Left colon (tissue), 2 donors: ENCODE results near the gene TBC1D1. TPM values are rescaled to one million over a fixed set of nuclear protein-coding genes. Genes with fewer than 3 reads are reported as not detected.
"Not testable (repeated sequence)": the region's sequence is repeated elsewhere in the genome, so short reads cannot be mapped to it uniquely, and the experiment has no call there.

Experiments
- ATAC-seq: fragments of 200-7000 bp; cut with Tn5 transposase; one replicate; pipeline ENCODE4 v1.9.1; 2020; ENCODE audit warnings: mild to moderate bottlenecking, moderate library complexity
- DNase-seq, 2 donors: peaks; one replicate each; pipeline ENCODE4 v3.0.0-alpha.2; 2020
- intact Hi-C, 2 donors: fragments of 100-400 bp; cut with DNase I in 1 of 2; cut with micrococcal nuclease in 1 of 2; formaldehyde crosslinking; loops; one replicate each; pipeline versions ENCODE4 v1.11.2 to v1.14.0; 2022; cut with DNase I, micrococcal nuclease
- total RNA-seq, 2 donors: library from RNA; stranded (reverse); fragmentation: NEBNext Ultra II Directional; extraction: Animal tissue kit (Norgen Biotek cat#: 25700); gene quantifications; one replicate each; pipeline ENCODE4 v1.2.1, GENCODE V29; 2021
- donor health status: DM: no; HTN: no; CAD: no.
- donor health status: DM: yes; HTN: yes; CAD: no.

Gene TBC1D1
- total RNA-seq, 2 donors from 2014 or later: 51.5 to 96.3 TPM

DNA sequence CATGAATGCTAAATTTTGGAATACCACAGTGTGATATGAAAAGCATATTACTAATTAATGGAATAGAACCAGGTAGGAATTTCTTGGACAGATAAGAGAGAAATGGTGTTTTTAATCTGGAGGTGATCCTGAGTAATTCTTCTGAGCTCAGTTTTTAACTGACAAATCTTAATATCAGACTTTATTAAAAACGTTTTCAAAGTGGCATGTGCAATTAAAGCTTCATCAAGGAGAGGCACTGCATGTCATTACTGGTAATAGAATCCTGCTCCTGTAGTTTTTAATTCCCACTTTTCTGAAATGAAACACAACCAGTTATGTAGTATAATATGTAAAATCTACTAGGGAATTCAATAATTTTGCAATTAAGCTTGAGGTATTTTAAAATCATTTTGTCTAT, 62.3 kb downstream of the TBC1D1 start:
- intact Hi-C loops: no loop called here
- no peak for ATAC-seq
- no peak for DNase-seq

DNA sequence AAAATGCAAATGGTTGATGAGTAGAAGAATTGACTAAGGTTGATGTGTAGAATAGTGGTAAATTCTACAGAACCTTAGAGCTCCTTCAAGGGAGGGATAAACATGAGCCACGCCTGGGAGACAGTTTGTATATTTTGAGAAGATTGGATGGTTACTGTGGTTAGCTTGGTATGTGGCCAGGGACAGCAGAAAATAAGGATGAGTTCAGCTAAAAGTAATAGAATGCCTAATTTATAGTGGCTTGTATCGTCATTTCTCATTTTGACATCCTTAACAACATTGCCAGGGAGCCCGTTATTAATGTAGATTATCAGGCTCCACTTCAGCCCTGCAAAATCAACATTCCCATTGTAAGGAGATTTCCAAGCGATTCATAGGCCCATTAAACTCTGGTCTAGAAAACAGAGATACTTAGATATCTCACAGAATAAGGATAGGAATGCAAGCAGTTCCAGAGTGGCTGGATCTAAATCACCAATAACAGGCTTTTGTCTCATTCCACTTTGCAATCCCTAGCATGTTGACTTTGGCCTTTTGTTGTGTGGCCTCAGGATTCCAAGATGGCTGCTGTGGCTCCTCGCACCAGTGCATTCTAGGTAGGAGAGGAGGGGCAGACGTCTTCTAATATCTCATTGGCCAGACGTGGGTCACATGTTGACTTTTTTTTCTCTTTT, 62.9 kb downstream of the TBC1D1 start:
- intact Hi-C loops: no loop called here
- DNase-seq (no peak), ATAC-seq (no peak)

DNA sequence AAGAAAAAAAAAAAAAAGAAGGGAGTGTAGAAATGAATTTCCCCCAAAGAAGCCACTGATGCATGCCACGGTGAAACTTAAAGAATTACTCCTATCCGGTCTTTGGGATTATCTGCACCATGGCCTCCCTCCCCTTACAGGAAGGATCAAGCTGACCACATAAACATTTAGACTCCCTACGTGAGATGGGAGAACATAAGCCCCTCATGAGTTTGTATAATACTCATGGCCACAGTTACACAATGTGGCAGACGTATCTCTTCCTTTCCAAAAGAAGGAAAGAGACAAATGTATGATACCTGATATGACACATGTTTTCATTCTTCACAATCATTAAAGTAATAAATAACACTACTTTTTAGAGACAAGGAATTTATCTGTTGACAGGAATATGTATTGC, 66.1 kb downstream of the TBC1D1 start:
- DNase-seq (no peak), ATAC-seq (no peak)
- intact Hi-C loops: no loop called here

DNA sequence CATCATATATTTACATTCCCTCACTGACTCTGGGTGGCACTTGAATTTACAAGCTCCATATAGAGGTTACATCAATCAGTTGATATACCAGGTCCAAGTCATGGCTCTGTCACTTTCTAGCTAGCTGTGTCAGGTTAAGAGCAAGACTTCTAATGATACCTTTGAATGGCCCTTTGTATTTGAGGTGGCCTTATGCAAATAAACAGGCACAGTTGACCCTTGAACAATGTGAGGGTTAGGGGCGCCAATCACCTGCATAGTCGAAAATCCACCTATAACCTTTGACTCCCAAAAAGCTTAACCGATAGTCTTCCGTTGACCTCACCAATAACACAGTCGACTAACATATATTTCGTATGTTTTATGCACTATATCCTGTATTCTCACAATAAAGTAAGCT, 68.0 kb downstream of the TBC1D1 start:
- ATAC-seq (no peak), DNase-seq (no peak)
- intact Hi-C loops: no loop called here

DNA sequence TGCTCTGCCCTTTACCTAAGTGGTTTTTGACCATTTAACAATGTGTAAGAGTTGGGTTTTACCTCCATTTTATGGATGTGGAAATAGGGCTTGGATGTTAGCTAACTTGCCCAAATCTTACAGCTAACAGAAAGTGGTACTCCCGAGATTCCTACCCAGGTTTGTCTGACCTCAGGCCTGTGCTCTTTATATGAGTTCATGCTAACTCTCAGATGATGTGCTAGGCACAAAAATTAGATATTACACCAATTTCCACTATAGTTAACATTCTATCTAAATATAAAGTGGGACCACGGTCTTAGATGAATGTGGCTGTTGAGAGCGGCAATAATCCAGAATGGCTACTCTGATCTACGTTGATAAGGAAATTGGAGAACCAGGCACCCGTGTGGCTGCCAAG, 69.2 kb downstream of the TBC1D1 start, which contains the start of gene PTTG2:
Gene PTTG2 (plus strand): TSS at position 301 of the 400 bp plus-strand sequence. CDS start 37 bp downstream, at position 338.
- ATAC-seq: no peak
- intact Hi-C loops: no loop called here
- DNase-seq: no peak

DNA sequence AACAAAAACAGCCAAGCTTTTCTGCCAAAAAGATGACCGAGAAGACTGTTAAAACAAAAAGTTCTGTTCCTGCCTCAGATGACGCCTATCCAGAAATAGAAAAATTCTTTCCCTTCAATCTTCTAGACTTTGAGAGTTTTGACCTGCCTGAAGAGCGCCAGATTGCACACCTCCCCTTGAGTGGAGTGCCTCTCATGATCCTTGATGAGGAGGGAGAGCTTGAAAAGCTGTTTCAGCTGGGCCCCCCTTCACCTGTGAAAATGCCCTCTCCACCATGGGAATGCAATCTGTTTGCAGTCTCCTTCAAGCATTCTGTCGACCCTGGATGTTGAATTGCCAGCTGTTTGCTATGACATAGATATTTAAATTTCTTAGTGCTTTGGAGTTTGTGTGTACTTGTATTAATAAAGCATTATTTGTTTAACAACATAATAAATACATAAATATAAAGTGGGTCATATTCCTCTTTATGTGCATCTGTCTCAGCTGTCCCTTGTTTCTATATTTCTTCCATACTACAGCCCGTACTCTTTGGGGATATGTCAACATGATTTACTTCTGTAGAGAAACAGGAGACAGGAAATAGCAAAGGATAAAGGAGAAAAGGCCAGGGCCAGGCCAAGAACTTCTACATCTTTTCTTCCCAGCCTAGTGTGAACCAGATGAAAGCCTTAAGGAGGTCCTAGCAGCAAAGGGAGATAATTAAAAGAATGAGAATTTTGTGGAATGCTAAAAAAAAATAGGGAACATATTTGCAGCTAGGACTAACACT, 70.0 kb downstream of the TBC1D1 start:
- intact Hi-C loops: no loop called here
- ATAC-seq: no peak

DNA sequence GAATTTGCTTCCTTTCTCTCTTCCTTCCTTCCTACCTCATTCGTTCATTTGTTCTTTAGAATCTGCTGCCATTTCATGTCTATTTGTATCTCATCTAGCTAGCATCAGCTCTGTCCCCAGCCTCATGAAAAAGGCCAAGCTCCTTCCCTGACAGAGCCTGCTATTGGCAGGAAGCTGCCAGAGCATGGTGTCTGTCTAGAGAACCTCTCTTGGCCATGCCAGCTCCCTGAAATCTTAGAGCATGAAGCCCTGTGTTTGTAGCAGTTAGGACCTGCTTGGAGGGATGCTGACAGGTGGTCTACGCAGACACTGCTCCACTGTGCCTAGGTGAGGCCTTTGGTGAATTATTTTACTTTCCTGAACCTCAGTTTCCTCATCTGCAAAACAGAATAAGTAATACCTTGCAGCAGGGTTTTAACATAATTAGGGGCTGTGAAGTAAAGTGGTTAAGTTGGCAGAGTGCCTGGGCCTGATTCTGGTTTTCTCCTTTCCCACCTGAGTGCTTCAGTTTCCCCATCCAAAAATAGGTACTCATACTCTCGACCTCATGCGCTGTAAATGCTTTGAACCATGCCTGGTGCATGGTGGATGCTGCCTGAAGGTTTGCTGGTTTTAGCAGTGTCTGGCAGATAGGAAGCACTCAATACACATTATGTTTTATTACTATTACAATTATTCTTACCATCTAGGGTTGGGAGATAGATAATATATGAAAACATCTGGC, 74.0 kb downstream of the TBC1D1 start:
- ATAC-seq: no peak
- intact Hi-C loops: no loop called here
- no peak for DNase-seq

More for the DNA sequence above, 70.0 kb downstream of the TBC1D1 start:
- DNase-seq: no peak

DNA sequence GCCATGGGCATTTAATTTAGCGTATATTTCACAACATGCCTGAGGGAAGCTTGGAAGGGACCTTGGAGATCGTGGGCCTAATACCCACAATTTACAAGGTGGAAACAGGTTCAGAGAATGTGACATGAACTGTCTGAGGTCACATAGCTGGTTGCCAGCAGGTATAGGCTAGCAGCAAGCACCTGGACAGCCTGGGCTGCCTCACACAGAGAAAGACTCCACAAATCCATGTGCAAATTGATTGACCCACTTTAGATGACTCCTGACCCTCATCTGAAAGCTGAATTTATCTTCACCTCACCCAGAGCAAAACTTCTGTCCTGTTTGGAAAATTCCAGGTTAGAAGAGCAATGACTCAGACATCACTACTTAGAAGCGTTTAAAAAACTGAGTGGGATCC, 75.2 kb downstream of the TBC1D1 start:
- intact Hi-C loops: no loop called here
- ATAC-seq: no peak

DNA sequence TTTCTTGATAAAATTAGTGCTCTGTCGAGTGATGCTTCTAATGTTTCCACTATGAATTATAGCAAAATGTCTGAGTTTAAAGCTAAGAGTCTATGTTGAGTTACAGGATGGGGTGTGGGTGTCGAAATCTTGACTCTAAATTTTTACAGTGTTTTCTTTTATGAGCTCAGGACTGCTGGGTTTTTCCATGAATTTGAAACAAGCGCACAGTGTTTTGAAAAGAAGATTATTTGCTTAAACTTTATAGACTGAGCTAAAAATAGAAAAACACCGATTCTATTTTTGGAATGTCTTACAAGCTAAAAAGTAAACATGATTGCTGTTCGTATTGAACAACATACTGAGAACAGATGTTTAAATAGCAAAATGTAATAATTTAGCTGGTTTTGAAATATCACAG, 76.9 kb downstream of the TBC1D1 start:
- DNase-seq (no peak), ATAC-seq (peak; percentile 4)
- intact Hi-C loops: no loop called here

More for the DNA sequence above, 75.2 kb downstream of the TBC1D1 start:
- DNase-seq: no peak

DNA sequence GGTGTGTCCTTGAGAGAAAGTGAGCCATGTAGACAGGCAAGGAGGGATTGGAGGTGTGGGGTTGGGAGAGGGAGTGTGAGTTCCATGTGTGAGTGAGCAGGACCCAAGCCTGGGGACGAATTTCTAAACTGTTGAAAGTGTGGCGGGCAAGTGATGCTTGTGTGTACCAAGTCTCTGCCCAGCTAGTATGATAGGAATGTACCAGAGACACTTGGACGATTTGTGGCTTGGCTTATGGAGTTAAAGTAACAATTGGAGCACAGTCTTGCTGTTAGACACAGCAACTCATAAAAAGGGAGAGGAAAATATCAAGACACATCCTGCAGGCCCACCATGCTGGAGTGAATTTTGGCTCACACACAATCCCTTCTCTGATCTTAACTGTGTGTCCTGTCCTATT, 77.9 kb downstream of the TBC1D1 start:
- ATAC-seq: no peak
- intact Hi-C loops: no loop called here
- DNase-seq: no peak

DNA sequence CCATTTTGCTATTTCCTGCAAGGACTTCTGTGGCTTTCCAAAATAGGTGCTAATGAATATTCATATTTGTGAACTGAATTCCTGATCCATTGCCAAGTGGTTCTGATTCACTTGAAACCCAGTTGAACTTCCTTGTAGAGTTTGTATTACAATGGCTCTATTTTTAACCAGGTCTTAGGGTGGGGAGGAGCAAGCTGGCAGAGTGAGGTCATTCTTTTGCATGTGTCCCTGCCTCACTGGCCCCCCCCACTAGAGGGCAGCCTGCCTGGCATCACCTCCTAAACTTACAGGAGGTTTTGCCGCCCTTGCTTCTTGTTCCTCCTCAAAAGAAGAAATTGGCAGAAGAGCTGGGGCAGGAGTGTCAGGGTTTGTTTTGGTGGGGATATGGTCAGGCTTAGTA, 79.8 kb downstream of the TBC1D1 start:
- DNase-seq (peak; percentile 84 to 85), ATAC-seq (peak; percentile 97)
- intact Hi-C loops: loop anchor here in 1 of 2 donors (10.0 kb wide), 2 partner anchors 64 to 166 kb away; no protein-coding TSS in a partner anchor

DNA sequence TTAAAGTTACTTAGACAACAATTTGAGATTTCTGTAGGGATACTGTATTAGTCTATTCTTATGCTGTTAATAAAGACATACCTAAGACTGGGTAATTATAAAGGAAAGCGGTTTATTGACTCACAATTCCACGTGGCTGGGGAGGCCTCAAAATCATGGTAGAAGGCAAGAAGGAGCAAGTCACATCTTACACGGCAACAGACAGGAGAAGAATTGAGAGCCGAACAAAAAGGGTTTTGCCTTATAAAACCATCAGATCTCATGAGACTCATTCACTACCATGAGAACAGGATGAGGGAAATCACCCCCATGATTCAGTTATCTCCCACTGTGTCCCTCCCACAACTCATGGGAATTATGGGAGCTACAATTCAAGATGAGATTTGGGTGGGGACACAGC, 80.3 kb downstream of the TBC1D1 start:
- intact Hi-C loops: loop anchor here in 1 of 2 donors (10.0 kb wide), 2 partner anchors 64 to 166 kb away; no protein-coding TSS in a partner anchor
- no peak for DNase-seq
- no peak for ATAC-seq

DNA sequence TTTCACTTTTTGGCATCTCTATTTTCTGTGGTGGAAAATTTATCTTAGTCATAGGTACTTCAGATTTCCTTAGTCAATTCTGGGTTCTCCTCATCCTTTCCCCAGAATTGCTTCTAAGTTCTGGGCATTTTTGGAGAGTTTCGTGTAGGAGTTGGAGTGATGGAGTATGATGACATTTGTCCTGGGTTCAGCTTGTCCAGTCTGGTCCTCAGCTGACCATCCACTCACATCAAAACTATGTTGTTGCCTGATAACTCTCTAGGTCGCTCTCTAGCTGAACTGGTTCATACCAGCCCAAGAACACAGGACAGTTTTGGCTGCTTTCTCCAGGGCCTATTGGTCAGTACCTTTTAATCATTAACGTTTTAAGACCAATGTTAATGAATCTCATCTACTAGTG, 82.6 kb downstream of the TBC1D1 start:
- intact Hi-C loops: loop anchor here in 1 of 2 donors (10.0 kb wide), 2 partner anchors 61 to 169 kb away; no protein-coding TSS in a partner anchor
- DNase-seq (no peak), ATAC-seq (no peak)

DNA sequence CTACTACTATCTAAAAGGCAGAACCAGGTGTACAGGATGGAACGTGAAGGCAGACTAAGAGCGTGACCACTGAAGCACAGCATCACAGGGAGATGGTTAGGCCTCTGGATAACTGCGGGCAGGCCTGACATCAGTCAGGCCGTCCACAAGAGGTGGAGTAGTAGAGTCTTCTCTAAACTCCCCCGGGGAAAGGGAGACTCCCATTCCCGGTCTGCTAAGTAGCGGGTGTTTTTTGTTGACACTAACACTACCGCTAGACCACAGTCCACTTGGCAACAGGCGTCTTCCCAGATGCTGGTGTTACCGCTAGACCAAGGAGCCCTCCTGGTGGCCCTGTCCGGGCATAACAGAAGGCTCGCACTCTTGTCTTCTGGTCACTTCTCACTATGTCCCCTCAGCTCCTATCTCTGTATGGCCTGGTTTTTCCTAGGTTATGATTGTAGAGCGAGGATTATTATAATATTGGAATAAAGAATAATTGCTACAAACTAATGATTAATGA, 84.5 kb downstream of the TBC1D1 start:
- not testable (repeated sequence) for DNase-seq, ATAC-seq
- intact Hi-C loops: loop anchor here in 1 of 2 donors (10.0 kb wide), 2 partner anchors 59 to 171 kb away; no protein-coding TSS in a partner anchor

DNA sequence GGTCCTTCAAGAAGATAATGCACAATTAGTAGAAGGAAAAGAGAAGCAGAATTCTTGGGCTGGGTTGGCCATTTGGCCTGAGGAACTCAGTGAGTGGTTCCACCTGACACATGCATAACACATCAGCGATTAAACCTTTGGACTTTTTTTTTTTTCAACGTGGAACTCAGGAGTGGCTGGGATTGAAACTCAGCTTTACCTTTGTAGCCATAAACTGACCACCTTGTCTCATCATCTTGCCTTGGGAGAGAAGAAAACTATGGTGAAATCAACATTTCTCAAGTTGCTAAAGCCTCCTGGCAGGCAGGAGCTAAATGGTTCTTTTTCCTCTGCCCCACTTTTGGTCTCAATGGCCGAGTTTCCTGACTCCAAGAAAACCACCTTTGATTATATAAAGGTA, 85.6 kb downstream of the TBC1D1 start:
- no peak for DNase-seq
- intact Hi-C loops: loop anchor here in 1 of 2 donors (10.0 kb wide), 2 partner anchors 58 to 172 kb away; no protein-coding TSS in a partner anchor
- peak; percentile 76 for ATAC-seq

DNA sequence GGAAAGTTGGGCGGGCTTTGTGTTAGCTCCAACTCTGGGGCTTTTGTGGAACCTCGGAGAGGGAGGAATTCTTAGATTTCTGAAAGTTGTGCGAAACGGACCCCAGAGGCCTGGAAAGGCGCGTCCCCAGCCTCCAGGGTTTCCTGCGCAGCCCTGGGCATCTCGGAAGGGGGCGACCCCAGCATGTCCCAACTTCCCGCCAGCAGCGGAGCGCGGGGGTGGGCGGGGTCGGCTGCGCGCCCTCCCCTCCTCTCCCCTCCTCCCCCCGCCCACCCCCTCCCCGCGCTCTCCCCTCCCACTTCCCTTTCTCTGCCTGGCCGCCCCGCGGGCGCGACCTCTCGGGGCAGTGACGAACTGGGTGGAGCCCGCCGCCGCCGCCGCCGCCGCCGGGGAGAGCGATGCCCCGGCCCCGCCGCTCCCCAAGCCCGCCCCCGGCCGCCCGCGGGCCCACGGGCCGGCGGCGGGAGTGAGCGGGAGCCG, 86.1 kb downstream of the TBC1D1 start:
- intact Hi-C loops: loop anchor here in 1 of 2 donors (10.0 kb wide), 2 partner anchors 58 to 172 kb away; no protein-coding TSS in a partner anchor
- peak; percentile 85 for DNase-seq
- peak; percentile 77 for ATAC-seq

DNA sequence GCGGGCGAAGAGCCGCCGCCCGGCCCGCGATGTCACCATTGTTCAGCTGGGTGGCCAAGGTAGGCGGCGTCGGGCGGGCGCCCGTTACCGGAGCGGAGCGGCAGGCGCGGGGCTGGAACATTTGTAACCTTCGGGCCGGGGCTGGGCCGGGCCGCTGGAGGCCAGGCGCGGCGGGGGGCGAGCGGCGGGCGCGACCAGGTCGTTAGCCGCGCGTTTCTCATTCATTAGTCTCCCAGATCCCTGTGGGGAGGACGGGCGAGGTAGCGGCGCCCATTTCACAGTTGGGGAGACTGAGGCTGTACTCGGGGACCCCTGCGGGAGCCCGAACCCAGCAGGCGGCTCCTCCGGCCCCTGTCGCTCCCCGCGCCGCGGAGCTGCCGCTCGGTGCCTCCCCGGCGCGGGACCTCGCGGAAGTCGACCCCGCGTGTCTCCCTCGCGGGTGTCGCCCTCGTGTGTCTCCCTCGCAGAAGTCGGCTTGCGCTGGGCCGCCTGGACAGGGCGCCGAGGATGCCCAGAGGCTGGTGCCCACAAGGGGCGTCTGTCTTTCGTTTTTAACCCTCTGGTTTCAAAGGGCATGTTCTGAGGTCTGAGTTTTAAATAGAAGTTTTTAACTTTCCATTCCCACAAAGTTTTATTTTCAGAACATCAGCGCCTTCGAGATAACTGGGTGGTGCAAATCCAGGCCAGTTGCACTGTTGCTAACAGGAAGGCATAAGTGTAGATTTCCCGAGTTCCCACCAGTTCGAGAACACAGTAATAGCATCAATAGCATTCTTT, 86.8 kb downstream of the TBC1D1 start:
- peak; percentile 78 to 85 for DNase-seq
- ATAC-seq: peak; percentile 75

More for the DNA sequence above, 86.8 kb downstream of the TBC1D1 start:
- intact Hi-C loops: loop anchor here in 1 of 2 donors (10.0 kb wide), 2 partner anchors 57 to 173 kb away; no protein-coding TSS in a partner anchor
